GM19023 (cell line): Measurements from ENCODE around the gene OR9A4.

Experiments used
- ATAC-seq: cut with Tn5 transposase; IDR thresholded peaks from one replicate; pipeline ENCODE4 v1.9.1; 2021; ENCODE audit warnings: mild to moderate bottlenecking, moderate library complexity; ENCODE audit not compliant: unreplicated experiment

The OR9A4 gene

GRCh38 chr7:141945356-141945755 lies 29.2 kb downstream of the OR9A4 start:
- no peak for ATAC-seq

DNA sequence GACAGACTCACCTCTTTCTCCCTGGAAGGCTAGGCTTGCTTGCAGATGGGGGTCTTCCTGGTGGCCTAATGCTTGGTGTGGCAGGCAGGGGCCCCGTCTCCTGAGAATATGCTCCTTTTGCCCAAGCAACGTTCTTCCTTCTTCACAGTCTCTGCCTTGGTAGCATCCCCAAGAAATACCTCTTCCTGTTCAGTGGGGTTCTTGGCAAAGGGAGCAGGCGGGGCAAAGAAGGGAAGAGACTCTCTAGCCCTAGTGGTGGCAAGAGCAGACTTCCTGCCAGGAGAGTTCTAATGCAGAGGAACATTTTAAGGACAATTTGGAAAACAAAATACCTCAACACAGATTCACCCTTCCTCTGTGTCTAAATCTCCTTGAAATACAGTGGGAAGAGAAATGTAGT lies 30.6 kb downstream of the OR9A4 start, which contains the start of gene CLEC5A:
CLEC5A (minus strand) TSS at position 179 of the 400 bp plus-strand sequence. CDS start 682 bp downstream, outside the sequence.
- ATAC-seq, result no peak

GRCh38 chr7:141949021-141949420 lies 32.8 kb downstream of the OR9A4 start:
- ATAC-seq, result no peak

- ATAC-seq, result no peak
Observed at GRCh38 chr7:141949451-141949850, 33.3 kb downstream of the OR9A4 start.

DNA sequence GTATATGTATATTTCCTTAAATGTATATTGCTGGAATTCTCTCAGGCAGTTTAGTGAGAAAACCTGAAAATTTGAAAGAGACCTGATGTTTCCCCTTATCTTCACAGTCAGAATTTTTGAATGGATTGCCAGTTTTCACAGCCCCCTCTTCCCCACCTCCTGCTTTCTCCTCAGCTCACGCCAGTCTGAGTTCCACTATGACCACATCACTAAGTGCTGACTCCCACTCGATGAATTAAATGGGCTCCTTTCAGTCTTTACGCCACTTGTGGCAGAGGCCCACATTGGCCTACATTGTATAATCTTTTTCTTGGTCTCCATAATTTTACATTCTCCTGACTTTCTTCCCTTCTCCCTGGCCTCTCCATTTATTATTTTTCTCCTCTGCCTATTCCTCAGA lies 33.7 kb downstream of the OR9A4 start:
- ATAC-seq, result no peak

GRCh38 chr7:141950806-141951205 lies 34.6 kb downstream of the OR9A4 start:
- ATAC-seq, result no peak

DNA sequence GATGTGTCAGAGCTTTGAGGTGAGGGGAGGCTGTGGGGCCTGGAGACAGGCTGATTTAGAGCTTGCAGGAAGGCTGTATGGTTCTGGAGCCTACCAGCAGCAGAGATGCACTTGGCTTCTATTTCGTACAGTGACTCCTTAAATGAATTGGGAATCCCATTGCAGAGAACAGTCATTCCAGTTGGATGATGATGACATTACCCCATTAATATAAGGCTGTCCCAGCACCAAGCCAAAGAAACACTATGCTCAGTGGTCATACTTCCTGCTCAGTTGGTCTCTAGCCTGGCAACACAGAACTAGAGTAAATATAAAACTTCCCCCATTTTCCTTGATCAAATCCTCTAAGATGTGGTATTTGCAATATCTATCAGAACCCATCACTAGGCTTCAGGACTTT lies 36.3 kb downstream of the OR9A4 start:
- ATAC-seq, result no peak

GRCh38 chr7:141954334-141954733 lies 38.1 kb downstream of the OR9A4 start:
- no peak for ATAC-seq

- no peak for ATAC-seq
Observed at GRCh38 chr7:141956084-141956483, 39.9 kb downstream of the OR9A4 start.

DNA sequence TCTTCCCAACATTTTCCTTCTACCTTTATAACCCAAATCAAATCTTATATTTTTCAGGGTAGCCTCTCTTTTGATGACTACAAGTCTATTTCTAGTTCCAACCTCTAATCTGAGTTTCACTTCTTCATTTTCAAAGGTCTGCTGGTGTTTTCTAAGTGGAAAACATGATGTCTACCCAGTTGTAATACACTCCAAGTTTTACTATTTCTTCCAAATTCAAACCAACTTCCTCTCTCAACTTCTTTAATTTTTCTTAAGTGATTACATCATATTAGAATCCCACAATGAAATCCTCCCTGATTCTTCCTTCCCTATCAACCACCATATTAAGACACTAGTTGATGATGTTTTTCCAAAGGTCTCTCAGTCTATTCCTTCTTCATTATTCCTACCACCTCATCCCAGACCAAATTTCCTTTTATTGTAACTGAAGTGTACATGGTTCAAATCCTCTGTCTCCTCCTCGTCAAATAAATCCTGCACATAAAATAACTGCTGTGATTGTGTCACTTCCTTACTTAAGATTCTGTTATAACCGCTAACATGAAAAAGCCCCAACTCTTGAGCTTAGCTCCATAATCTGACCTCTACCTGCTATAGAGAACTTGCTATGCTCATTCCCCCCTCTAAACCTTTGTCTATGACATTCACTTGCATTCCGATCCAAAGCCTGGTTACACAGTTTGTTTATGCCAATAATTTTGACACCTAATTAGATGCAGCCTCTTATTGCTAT lies 44.7 kb downstream of the OR9A4 start:
- ATAC-seq, result no peak
